Measurements from ENCODE around the gene SRSF10. TPM values are rescaled to one million over a fixed set of nuclear protein-coding genes. Genes with fewer than 3 reads are reported as not detected.

Gene SRSF10
- total and polyA plus RNA-seq, 2 experiments from 2014 or later, result 196 to 275 TPM

DNA sequence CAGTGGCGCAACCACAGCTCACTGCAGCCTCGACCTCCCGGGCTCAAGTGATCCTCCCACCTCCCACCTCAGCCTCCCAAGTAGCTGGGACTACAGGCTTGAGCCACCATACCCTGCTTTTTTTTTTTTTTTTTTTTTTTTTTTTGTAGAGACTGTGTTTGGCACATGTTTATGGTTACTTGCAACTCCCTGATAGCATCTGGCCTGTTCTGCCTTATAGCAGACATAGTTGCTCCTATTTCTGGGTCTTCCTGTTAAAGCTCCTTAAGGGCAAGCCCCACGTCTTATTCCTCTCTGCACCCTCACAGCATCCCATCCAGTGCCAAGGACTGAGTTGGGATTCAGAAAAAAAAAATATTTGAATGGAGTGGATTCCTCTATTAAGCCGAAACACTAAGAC lies 49.9 kb downstream of the SRSF10 start (continued):
- no peak for TF ChIP-seq JUNB (IDR thresholded peaks at IDR 0.05; ENCODE audit: unreplicated experiment)

DNA sequence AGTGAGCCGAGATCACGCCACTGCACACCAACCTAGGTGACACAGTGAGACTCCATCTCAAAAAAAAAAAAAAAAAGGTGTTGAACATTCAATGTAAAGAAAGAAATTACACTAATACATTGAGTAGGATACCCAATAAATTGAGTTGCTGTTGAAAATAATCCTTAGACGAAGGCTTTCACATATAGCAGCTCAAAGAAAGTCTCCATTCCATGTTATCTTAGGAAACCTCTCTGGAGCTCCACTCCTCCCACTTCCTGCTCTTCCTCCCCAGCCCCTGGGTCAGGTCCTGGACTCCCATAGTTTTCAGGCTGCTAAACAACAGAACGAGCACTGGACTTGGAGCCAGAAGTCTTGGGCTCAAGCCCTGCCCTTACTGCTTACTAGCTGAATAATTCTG lies 51.3 kb downstream of the SRSF10 start:
- Mint-ChIP-seq H3K4me3 (no peak overlapping the region), H3K27ac (no peak overlapping the region), H3K4me1 (0 out of 3 replicates have a peak, but pooled peaks cover 4% of the 10 kb centered on the region), H3K36me3 (ENCODE audit: low read depth) (no peaks in the 10 kb centered on the region), H3K9me3 (no peaks in the 10 kb centered on the region; the same call in 2 of the 3 replicates), H3K27me3 (ENCODE audit: insufficient read depth, low read depth, poor library complexity) (peaks cover 6% of the 10 kb centered on the region)
- no peak for ATAC-seq
- H2AFZ ChIP-seq, result no peak overlapping the region
- H3K27ac ChIP-seq (ENCODE audit: low read depth), result no peak overlapping the region
- H3K9me2 ChIP-seq (ENCODE audit: insufficient read depth), result no peaks in the 10 kb centered on the region
- H3F3A ChIP-seq (replicated peaks; ENCODE audit: low read depth), result no peaks in the 10 kb centered on the region
- H3K36me3 ChIP-seq (ENCODE audit: insufficient read depth), result no peaks in the 10 kb centered on the region
- TF ChIP-seq, protein P1, sequence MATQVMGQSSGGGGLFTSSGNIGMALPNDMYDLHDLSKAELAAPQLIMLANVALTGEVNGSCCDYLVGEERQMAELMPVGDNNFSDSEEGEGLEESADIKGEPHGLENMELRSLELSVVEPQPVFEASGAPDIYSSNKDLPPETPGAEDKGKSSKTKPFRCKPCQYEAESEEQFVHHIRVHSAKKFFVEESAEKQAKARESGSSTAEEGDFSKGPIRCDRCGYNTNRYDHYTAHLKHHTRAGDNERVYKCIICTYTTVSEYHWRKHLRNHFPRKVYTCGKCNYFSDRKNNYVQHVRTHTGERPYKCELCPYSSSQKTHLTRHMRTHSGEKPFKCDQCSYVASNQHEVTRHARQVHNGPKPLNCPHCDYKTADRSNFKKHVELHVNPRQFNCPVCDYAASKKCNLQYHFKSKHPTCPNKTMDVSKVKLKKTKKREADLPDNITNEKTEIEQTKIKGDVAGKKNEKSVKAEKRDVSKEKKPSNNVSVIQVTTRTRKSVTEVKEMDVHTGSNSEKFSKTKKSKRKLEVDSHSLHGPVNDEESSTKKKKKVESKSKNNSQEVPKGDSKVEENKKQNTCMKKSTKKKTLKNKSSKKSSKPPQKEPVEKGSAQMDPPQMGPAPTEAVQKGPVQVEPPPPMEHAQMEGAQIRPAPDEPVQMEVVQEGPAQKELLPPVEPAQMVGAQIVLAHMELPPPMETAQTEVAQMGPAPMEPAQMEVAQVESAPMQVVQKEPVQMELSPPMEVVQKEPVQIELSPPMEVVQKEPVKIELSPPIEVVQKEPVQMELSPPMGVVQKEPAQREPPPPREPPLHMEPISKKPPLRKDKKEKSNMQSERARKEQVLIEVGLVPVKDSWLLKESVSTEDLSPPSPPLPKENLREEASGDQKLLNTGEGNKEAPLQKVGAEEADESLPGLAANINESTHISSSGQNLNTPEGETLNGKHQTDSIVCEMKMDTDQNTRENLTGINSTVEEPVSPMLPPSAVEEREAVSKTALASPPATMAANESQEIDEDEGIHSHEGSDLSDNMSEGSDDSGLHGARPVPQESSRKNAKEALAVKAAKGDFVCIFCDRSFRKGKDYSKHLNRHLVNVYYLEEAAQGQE (IDR thresholded peaks at IDR 0.05; ENCODE audit: unreplicated experiment), result no peak
- no peak for TF ChIP-seq EZH2phosphoT487 (IDR thresholded peaks at IDR 0.05; ENCODE audit: unreplicated experiment)
- TF ChIP-seq ZNF114 (CRISPR knock-in tag; IDR thresholded peaks at IDR 0.05), result no peak
- TF ChIP-seq CREB1 (CRISPR knock-in tag; IDR thresholded peaks at IDR 0.05; ENCODE audit: low read depth), result no peak
- H3K79me2 ChIP-seq (replicated peaks; ENCODE audit: insufficient read depth), result no peaks in the 10 kb centered on the region
- no peak overlapping the region for H3K4me3 ChIP-seq
- H3K27me3 ChIP-seq (ENCODE audit: insufficient read depth), result no peaks in the 10 kb centered on the region
- DNase-seq (ENCODE audit: low spot score), result no peak
- no peak overlapping the region for H3K4me2 ChIP-seq
- no peaks in the 10 kb centered on the region for H4K20me1 ChIP-seq (replicated peaks; ENCODE audit: insufficient read depth)
- no peaks in the 10 kb centered on the region for H3K4me1 ChIP-seq (ENCODE audit: insufficient read depth)

DNA sequence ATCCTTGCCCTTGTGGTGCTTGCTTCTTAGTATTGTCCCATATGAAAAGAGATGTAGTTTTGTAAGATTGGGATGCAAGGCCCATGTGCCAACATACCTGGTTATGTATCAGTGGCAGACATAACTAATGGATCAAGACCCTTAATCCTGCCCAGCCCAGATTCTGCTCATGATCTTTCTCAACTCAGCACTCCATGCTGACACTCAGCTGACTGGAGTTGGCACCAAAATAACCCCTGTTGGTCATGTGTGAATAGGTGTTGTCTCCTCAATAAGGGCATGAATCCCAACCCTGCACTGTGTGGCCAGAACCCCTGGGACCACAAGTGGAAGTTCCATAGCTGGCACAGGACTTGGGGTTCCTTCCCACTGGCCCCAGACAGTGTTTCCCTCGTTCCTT lies 53.0 kb downstream of the SRSF10 start:
- Histone ChIP-seq H3K4me3 (no peak overlapping the region), H4K20me1 (replicated peaks; ENCODE audit: insufficient read depth) (no peaks in the 10 kb centered on the region), H3K27ac (ENCODE audit: low read depth) (no peak overlapping the region), H2AFZ (no peak overlapping the region), H3K79me2 (replicated peaks; ENCODE audit: insufficient read depth) (no peaks in the 10 kb centered on the region), H3K27me3 (ENCODE audit: insufficient read depth) (no peaks in the 10 kb centered on the region), H3K9me2 (ENCODE audit: insufficient read depth) (no peaks in the 10 kb centered on the region), H3K36me3 (ENCODE audit: insufficient read depth) (no peaks in the 10 kb centered on the region), H3K4me1 (ENCODE audit: insufficient read depth) (no peaks in the 10 kb centered on the region), H3F3A (replicated peaks; ENCODE audit: low read depth) (no peaks in the 10 kb centered on the region), H3K4me2 (no peak overlapping the region)
- no peak for DNase-seq (ENCODE audit: low spot score)
- H3K4me1 Mint-ChIP-seq, result 0 out of 3 replicates have a peak, but pooled peaks cover 4% of the 10 kb centered on the region
- H3K9me3 Mint-ChIP-seq, result no peaks in the 10 kb centered on the region
- H3K27ac Mint-ChIP-seq, result no peak overlapping the region
- H3K27me3 Mint-ChIP-seq (ENCODE audit: insufficient read depth, low read depth, poor library complexity), result peaks cover 3% of the 10 kb centered on the region
- no peak for ATAC-seq
- H3K36me3 Mint-ChIP-seq (ENCODE audit: low read depth), result no peaks in the 10 kb centered on the region
- H3K4me3 Mint-ChIP-seq, result no peak overlapping the region
- TF ChIP-seq, protein P2, sequence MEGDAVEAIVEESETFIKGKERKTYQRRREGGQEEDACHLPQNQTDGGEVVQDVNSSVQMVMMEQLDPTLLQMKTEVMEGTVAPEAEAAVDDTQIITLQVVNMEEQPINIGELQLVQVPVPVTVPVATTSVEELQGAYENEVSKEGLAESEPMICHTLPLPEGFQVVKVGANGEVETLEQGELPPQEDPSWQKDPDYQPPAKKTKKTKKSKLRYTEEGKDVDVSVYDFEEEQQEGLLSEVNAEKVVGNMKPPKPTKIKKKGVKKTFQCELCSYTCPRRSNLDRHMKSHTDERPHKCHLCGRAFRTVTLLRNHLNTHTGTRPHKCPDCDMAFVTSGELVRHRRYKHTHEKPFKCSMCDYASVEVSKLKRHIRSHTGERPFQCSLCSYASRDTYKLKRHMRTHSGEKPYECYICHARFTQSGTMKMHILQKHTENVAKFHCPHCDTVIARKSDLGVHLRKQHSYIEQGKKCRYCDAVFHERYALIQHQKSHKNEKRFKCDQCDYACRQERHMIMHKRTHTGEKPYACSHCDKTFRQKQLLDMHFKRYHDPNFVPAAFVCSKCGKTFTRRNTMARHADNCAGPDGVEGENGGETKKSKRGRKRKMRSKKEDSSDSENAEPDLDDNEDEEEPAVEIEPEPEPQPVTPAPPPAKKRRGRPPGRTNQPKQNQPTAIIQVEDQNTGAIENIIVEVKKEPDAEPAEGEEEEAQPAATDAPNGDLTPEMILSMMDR (conservative IDR thresholded peaks at IDR 0.05; ENCODE audit: low read depth in 2 of 2), result no peak
- TF ChIP-seq, protein P1 (IDR thresholded peaks at IDR 0.05; ENCODE audit: unreplicated experiment), result no peak
- TF ChIP-seq NANOG (IDR thresholded peaks at IDR 0.05; ENCODE audit: borderline replicate concordance), result no peak
- no peak for TF ChIP-seq ETS1 (IDR thresholded peaks at IDR 0.05)
- TF ChIP-seq JUNB (IDR thresholded peaks at IDR 0.05; ENCODE audit: unreplicated experiment), result no peak
- TF ChIP-seq CREB1 (CRISPR knock-in tag; IDR thresholded peaks at IDR 0.05; ENCODE audit: low read depth), result no peak

Data from GM23338 (cell line).